Measurements from ENCODE around the gene SPECC1L.

SPECC1L gene

GRCh38 chr22:24392218-24392931 lies 121.7 kb downstream of the SPECC1L start:
- FAIRE-seq (no peak), DNase-seq (ENCODE audit: insufficient read length, low spot score) (no peak)

- DNase-seq (ENCODE audit: insufficient read length, low spot score) (no peak), FAIRE-seq (no peak)
These were observed 122.5 kb downstream of the SPECC1L start for GRCh38 chr22:24393012-24393559.

- DNase-seq (ENCODE audit: insufficient read length, low spot score) = no peak
- no peak for FAIRE-seq
These were observed 123.2 kb downstream of the SPECC1L start for GRCh38 chr22:24393848-24394247.

GRCh38 chr22:24394254-24394653 lies 123.6 kb downstream of the SPECC1L start:
- DNase-seq (ENCODE audit: insufficient read length, low spot score) (no peak), FAIRE-seq (no peak)

GRCh38 chr22:24398409-24398808 lies 127.8 kb downstream of the SPECC1L start:
- DNase-seq (ENCODE audit: insufficient read length, low spot score) = no peak
- no peak for FAIRE-seq

- FAIRE-seq (no peak), DNase-seq (ENCODE audit: insufficient read length, low spot score) (no peak)
These were observed 129.5 kb downstream of the SPECC1L start for GRCh38 chr22:24400034-24400725.

GRCh38 chr22:24400726-24401596 lies 130.3 kb downstream of the SPECC1L start:
- peak; percentile 99 for FAIRE-seq
- DNase-seq (ENCODE audit: insufficient read length, low spot score) = no peak

GRCh38 chr22:24401931-24402367 lies 131.3 kb downstream of the SPECC1L start:
- peak; percentile 21 for FAIRE-seq

GRCh38 chr22:24402460-24403192 lies 132.0 kb downstream of the SPECC1L start:
- DNase-seq (ENCODE audit: insufficient read length, low spot score) (no peak), FAIRE-seq (no peak)

More at GRCh38 chr22:24401931-24402367, 131.3 kb downstream of the SPECC1L start:
- DNase-seq (ENCODE audit: insufficient read length, low spot score) = no peak

GRCh38 chr22:24403346-24403745 lies 132.7 kb downstream of the SPECC1L start:
- no peak for DNase-seq (ENCODE audit: insufficient read length, low spot score)
- FAIRE-seq = no peak

- no peak for FAIRE-seq
- DNase-seq (ENCODE audit: insufficient read length, low spot score) = no peak
These were observed 134.1 kb downstream of the SPECC1L start for GRCh38 chr22:24404561-24405275.

- FAIRE-seq = no peak
These were observed 135.1 kb downstream of the SPECC1L start for GRCh38 chr22:24405631-24406321.

GRCh38 chr22:24406322-24407277 lies 136.0 kb downstream of the SPECC1L start:
- DNase-seq (ENCODE audit: insufficient read length, low spot score) (no peak), FAIRE-seq (no peak)

More at GRCh38 chr22:24405631-24406321, 135.1 kb downstream of the SPECC1L start:
- no peak for DNase-seq (ENCODE audit: insufficient read length, low spot score)

- DNase-seq (ENCODE audit: insufficient read length, low spot score) (no peak), FAIRE-seq (no peak)
These were observed 136.6 kb downstream of the SPECC1L start for GRCh38 chr22:24407278-24407665.

- no peak for FAIRE-seq
These were observed 137.3 kb downstream of the SPECC1L start for GRCh38 chr22:24407884-24408283.

GRCh38 chr22:24408630-24409029 lies 138.0 kb downstream of the SPECC1L start:
- DNase-seq (ENCODE audit: insufficient read length, low spot score) = no peak
- FAIRE-seq = no peak

More at GRCh38 chr22:24407884-24408283, 137.3 kb downstream of the SPECC1L start:
- no peak for DNase-seq (ENCODE audit: insufficient read length, low spot score)

GRCh38 chr22:24409707-24410106 lies 139.1 kb downstream of the SPECC1L start:
- FAIRE-seq = no peak

More at GRCh38 chr22:24409707-24410106, 139.1 kb downstream of the SPECC1L start:
- no peak for DNase-seq (ENCODE audit: insufficient read length, low spot score)
